ENCODE data around the gene LCOR.
"Not testable (repeated sequence)": the region's sequence is repeated elsewhere in the genome, so short reads cannot be mapped to it uniquely, and the experiment has no call there.

Gene LCOR

DNA sequence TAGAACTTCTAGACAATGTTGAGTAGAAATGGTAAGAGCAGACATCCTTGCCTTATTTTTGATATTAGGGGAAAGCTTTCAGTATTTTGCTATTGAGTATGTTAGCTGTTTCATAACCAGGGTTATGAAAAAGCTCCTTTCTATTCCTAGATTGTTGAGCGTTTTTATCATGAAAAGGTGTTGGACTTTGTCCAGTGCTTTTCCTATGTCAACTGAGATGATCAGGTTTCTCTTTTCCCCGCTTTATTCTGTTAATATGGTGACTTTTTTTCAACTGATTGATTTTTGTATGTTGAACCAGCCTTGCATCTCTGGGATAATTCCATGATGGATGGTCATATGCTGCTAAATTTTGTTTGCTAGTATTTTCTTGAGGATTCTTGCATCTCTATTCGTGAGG lies 58.5 kb downstream of the LCOR start:
- DNase-seq: no peak

DNA sequence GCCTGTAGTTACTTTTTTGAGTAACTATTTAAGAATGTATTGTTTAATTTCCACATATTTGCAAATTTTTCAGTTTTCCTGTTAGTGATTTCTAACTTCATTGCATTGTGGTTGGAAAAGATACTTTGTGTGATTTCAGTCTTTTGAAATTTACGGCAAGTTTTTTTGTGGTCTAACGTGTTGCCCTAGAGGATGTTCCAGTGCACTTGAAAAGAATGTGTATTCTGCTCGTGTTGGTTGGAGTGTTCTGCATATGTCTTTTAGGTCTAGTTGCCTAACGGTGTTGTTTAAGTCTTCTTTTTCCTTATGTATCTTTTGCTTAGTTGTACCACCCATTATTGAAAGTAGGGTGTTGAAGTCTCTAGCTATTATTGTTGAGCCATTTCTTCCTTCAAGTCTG lies 59.7 kb downstream of the LCOR start:
- DNase-seq: no peak

DNA sequence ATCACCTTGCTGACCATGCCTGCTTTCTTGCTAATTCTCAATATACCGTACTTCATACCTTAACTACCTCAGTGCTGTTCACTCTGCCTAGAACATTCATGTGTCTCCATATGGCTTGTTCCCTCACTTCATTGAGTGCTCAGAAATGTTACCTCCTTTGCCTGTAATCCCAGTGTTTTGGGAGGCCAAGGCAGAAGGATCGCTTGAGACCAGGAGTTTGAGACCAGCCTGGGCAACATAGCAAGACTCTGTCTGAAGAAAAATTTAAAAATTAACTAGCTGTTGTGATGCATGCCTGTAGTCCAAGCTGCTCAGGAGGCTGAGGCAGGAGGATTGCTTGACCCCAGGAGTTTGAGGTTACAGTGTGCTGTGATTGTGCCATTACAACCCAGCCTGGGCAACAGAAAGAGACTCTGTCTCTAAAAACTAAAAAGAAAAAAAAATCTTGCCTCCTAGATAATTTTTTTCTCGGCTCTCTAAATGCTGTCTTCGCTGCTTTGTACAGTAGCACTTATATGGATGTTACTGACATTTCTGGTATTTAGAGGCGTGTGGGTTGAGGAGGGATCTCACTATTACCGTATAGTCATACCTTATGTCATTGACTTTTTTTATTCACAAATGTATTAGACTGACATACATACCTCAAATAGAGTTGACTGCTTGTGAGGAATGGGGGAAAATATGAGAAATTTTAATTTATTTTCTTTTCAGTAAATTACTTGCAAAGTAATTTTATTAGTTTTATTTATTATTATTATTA lies 63.7 kb downstream of the LCOR start:
- no peak for DNase-seq

DNA sequence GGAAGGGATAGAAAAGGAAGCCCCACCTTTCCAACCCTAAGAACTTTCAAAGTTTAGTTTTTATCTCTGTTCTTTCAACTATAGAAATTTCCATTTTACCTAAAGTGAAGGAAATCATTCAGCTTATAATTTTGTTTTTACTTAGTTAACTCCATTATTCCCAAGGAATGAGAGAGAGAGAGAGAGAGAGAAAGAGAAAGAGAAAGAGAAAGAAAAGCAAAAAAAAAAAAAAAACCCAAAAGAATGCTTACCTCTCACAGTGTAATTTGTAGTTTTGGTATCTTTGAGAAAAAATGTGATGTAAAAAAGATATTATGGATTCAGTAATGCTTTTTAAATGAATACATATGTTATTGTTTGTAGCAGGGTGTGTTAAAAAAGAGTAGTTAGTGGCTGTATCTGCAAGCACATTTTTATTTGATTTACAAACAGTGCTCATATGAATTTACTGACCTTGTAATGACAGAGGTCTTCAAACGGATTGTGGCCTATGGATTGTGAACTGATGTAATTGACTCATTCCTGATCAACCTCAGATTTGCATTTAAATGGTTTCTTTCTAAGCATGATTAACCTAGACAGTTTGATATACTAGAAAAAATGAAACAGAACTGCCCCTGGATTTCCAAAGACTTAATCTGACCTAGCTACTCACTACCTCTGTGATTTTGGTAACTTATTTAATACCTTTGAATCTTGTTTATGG lies 64.9 kb downstream of the LCOR start:
- no peak for DNase-seq

DNA sequence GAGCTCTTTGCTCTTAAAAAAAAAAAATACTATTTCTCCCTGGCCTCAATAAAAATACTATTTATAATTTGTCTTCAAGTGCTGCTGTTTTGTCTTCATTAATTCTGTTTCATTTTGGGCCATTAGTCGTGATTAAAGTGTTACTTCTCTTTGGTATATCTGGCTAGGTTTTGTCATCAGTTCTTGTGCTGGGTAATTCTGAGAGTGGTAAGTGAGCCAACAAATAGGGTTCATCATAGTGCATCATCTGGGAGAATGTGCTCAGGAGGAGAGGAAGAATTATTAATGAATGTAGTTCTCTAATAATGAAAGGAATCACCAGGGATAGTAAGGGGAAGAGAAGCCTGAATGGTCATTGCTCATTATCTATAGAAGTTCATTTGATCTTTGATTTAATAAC lies 70.0 kb downstream of the LCOR start:
- no peak for DNase-seq

DNA sequence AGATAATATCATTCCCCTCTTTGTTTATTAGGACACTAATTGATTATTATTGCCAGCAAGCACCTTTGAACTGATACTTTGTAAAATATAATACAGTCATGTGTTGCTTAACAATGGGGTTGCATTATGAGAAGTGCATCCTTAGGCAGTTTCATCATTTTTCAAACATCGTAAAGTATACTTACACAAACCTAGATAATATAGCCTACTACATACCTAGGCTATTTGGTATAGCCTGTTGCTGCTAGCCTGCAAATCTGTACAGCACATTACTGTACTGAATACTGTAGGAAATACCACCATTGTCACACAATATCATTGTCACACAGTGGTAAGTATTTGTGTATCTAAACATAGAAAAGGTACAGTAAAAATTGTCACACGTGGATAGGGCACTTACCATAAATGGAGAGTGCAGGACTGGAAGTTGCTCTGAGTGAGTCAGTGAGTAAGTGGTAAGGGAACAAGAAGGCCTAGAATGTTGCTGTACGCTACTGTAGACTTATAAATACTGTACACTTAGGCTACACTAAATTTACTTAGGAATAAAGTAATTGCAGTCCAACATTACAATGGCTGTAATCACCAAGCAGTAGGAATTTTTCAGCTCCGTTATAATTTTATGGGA lies 70.7 kb downstream of the LCOR start:
- no peak for DNase-seq

DNA sequence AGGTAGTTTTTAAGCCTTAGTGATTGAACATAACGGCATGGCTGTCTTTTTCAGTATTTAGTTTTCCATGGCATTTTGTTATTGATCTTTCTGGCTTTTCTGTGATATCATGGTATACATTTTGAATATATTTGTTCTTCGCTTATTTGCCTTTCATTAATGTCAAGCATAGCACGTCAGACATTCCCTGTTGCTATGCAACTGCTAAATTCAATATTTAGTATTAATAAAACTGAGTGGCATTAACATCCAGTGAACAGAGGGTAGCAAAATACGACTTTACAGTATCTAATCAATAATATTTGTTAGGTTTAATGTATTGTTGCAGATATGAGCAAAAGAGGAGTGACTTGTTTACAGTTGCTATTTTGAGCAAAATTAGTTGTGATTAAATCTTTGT lies 72.5 kb downstream of the LCOR start:
- DNase-seq: no peak

DNA sequence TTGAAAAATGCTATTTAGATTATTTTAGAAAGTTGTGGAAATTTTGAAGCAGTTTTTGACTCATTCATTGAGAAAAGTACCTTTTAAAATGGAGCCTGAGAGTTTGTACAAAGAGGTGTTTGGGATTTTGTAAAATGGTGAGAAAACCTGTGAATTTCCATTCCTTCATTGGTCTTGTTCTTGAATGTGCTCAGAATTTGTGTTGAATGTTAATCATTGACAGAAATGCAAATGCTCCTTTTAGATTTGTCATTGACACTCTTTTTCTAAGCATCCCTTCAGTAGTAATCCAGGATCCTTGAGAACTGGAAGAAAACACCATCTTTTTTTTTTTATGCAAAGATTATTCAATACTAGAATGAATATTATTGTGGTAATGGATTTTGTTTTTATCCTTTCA lies 74.8 kb downstream of the LCOR start:
- no peak for DNase-seq

DNA sequence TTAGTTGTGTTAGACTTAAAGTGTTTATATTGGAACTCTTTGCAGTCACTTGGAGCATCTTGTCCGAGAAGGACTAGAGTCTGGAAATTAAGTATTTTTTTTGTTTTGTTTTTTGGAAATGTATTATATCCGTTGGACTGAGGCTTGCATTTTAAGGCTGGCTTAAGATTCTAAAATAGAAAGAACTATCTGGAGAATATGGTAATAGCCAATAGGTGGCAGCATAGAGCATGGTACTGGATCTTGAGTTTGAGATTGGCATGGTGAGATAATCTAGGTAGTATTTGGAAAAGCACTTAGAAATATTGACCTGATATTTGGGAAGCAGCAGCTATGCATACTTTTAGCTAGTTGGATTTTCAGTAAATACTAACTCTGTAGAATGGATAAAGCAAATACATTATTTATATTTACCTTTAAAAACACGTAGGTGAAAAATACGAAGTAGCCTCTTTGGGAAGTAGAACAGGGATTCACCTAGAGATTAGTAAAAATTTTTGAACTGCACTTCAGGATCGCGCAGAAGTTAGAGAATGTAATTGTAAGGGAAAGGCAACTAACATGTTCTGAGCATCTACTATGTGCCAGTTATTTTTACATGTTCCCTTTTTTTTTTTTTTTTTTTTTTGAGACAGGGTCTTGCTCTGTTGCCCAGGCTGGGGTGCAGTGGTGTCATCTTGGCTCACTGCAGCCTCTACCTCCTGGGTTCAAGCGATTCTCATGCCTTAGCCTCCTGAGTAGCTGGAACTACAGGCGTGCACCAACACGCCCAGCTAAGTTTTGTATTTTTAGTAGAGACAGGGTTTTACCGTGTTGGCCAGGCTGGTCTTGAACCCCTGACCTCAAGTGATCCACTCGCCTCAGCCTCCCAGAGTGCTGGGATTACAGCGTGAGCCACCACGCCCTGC lies 78.6 kb downstream of the LCOR start:
- no peak for DNase-seq

DNA sequence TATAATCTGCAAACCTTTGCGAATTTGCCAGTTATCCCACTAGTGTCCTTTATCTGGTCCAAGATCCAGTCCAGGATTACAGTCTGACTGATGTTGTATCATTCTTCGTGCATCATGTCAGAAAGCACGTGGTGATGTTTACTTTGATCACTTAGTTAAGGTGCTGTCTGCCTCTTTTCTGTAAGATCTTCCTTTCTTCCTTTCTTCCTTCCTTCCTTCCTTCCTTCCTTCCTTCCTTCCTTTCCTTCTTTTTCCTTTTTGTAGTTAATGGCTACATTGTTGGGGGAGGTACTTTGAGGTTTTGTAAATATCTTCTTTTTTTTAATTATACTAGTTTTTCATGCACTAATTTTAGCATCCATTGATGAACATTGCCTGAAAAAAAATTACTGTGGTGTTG lies 80.3 kb downstream of the LCOR start:
- no peak for DNase-seq

DNA sequence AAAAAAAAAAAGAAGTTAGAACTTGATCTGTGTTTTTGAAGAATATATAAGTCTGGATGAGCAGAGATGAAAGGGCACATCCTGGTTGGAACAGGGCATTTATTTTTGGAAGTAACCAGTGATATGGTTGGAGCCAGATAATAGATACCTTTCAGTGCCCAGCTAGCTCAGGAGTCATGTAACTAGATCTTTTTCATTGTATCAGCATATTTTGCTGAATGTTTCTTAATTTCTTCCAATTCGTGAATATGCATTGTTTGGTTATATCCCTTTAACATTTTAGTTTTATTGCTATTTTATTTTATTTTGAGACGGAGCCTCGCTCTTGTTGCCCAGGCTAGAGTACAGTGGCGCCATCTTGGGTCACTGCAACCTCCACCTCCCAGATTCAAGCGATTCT lies 81.8 kb downstream of the LCOR start:
- DNase-seq: no peak

DNA sequence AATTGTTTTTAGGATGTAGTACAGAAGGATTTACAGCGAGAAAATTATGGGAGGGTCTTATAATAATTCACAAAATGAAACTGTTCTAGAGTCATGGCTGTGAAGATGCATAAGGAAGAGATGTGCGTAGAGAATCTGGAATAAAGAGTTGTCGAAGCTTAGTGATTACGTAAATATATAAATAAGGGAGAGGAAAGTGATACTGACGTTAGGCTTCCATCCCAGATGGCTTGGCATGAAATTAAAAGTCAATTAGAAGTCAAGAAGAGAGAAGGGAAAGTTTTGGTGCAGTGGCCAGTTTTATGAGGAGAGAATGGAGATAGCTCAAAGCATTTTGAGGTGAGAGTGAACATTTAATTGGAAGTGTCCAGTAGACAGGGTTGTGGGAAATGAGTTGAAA lies 85.5 kb downstream of the LCOR start:
- no peak for DNase-seq

DNA sequence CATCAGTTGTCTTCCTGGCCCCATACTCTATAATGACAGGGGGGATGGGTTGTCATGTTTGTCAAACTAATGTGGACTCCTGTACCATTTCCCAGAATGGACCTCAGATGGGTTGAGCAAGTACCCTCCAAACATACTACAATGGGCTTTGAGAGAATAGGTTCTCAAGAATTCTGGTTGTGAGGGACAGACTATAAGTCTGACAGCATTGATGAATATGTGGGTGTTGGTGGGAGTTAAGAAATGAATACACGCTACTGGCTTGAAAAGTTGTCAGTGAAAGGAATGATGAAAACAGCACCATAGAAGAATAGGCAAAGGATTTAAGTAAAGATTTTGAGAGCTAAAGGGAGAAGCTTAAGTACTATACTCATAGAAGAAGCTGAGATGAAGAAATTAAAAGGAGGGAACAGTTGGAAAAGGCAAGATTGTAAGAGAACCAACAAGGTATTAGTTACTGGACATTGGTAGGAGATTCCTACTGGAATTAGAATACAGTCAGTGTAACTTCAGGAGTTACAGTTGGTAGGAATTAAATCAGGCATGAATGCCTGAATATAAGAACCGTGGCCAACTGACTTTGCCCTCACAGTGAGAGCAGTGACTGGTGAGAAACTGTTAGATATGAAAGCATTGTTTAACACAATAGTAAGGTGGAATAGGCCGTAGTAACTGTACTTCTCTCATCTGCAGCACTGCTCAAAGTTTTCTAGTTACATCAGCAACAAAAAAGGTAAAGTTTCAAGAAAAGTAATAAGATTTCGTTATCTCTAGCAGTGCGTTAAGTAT lies 86.3 kb downstream of the LCOR start:
- DNase-seq: no peak

DNA sequence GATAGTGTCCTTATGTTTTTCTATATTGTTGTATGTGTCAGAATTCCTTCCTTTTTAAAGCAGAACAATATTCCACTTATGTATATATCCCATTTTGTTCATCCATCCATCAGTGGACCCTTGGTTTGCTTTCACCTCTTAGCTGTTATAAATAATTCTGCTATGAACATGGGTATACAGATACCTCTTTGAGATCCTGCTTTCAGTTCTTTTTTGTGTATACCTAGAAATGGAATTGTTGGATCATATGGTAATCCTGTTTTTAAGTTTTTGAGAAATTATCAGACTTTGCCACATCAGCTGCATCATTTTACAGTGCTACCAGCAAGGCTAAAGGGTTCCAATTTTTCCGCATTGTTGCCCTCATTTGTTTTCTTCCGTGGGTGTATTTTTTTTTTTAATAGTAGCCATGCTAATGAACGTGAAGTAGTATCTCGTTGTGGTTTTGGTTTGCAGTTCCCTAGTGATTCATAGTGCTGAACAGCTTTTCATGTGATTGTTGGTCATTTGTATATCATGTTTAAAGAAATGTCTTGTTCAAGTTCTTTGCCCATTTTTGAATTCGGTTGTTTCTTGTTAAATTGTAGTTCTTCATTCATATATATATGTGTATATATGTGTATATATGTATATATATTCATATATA lies 87.8 kb downstream of the LCOR start:
- DNase-seq: no peak

DNA sequence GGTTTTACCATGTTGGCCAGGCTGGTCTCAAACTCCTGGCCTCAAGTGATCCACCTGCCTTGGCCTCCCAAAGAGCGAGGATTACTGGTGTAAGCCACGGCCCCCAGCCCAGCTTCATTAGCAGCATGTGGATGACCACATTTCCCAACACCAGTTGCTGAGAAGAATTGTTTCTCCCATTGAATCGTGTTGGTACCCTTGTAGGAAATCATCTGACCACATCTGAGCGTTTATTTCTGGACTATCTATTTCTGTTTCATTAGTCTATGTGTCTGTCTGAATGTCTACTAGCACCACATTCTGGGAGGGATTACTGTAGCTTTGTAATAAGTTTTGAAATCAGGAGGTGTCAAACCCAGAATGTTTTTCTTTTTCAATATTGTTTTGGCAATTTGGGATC lies 89.6 kb downstream of the LCOR start:
- no peak for DNase-seq

DNA sequence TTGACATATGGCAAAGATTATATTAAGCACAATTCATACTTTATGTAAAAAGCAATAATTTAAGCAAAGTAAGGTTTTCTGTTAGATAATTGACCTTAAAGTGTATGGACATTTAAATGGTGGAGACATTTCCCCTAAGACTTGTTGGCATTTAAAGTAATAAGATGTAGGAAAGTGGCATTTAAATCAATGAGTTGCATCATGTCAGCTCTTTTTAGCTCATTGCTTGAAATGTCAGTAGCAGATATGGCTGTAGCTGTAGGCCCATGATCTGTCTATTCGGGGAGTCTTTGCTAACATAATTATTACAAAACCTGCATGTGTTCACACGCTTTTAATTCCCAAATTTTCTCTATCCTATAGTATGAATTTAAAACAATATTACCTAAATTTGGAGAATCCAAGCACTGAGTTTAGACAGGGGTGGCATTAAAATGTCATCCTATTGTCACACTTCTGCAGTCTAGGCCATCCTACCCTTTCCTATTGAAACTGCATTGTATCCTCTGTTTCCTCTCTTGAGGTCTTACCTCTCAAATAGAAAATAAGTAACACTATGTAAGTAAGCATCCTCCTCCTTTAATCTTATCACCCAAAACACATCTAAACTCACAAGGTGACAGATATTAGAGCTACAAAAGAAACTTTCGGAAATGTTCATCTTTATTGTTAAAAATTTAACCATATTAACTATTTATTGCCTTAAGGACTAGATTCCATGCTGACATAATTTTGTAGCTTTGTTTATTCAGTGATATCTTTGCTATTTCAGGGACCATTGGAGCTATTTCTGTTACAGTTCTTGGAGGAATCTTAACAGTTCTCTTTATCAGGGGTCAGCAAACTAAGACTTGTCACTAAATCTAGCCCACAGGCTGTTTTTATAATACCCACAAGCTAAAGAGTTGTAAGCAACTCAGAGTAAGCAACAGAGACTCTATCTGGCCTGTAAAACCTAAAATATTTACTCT lies 91.2 kb downstream of the LCOR start:
- no peak for DNase-seq

DNA sequence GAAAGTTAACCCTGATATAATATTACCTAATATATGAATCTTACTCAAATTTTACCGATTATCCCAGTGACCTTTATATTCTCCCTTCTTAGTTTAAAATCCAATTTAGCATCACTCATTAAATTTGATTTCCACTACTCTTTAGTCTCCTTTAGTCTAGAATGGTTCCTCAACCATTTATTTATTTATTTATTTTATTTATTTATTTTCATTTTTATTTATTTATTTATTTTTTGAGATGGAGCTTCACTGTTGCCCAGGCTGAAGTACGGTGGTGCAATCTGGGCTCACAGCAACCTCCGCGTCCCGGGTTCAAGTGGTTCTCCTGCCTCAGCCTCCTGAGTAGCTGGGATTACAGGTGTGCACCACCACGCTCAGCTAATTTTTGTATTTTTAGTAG lies 92.8 kb downstream of the LCOR start:
- DNase-seq: no peak

DNA sequence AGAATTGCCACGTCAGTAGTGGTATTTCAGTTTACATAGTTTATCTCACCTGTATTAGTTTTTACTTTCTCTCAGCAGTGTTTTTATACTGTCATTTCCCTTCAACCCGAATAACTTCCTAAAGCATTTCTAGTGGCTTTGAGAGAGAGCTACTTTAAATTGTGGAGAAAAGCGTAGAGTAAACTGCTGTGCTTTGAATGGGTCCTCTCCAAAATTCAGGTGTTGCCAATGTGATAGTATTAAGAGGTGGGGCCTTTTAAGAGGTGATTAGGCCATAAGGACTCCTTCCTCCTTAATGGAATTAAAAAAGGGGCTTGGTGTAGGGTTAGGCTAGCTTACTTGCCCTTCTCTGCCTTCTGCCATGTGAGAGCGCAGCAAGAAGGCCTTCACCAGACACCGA lies 98.4 kb downstream of the LCOR start:
- DNase-seq: no peak

DNA sequence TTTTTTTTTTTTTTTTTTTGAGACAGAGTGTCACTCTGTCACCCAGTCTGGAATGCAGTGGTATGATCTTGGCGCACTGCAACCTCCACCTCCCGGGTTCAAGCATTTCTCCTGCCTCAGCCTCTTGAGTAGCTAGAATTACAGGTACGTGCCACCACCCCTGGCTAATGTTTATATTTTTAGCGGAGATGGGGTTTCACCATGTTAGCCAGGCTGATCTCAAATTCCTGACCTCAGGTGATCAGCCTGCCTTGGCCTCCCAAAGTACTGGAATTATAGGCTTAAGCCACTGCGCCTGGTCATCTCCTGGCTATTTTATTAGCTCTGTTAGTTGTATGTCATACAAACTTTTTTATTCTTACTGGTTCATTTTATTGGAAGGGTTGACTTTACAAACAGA lies 103.0 kb downstream of the LCOR start:
- no peak for DNase-seq

DNA sequence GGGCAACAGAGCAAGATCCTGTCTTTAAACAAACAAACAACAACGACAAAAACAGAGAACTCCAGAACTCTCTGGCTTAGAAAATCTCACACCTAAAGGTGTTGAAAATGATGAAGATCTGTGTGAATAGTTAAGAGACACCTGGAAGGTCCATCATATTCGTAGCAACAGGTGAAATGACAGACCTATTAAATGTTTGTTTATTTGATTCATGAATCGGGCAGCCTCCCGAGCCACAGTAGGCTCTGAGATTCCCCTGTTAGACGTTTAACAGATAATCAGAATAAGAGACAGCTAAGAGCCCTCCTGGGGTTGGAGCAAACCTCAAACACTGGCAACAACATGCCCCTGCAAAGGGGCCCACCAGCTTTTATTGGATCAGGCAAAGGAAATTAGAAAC lies 103.7 kb downstream of the LCOR start:
- no peak for DNase-seq

DNA sequence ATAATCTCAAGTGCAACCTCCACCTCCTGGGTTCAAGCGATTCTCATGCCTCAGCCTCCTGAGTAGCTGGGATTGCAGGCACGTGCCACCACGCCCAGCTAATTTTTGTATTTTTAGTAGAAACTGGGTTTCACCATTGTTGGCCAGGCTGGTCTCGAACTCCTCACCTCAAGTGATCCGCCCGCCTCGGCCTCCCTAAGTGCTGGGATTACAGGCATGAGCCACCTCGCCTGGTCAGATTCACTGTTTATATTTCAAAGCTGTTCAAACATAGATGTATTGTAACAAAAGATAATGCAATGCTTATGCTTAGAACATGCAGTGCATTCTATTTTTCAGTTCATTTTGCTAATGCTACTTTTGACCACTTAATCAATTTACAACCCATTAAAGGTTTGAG lies 111.1 kb downstream of the LCOR start:
- DNase-seq: not testable (repeated sequence)
